IPS-NIHi7 (cell line): ENCODE data around the gene SCUBE2.

ENCODE experiments used
- DNase-seq: peaks from one replicate; pipeline ENCODE4 v3.0.0; 2012; ENCODE audit warnings: mixed read lengths; ENCODE audit errors: extremely low spot score

The SCUBE2 gene

GRCh38 chr11:9075556-9075955, 15.8 kb downstream of the SCUBE2 start:
- no peak for DNase-seq

DNA sequence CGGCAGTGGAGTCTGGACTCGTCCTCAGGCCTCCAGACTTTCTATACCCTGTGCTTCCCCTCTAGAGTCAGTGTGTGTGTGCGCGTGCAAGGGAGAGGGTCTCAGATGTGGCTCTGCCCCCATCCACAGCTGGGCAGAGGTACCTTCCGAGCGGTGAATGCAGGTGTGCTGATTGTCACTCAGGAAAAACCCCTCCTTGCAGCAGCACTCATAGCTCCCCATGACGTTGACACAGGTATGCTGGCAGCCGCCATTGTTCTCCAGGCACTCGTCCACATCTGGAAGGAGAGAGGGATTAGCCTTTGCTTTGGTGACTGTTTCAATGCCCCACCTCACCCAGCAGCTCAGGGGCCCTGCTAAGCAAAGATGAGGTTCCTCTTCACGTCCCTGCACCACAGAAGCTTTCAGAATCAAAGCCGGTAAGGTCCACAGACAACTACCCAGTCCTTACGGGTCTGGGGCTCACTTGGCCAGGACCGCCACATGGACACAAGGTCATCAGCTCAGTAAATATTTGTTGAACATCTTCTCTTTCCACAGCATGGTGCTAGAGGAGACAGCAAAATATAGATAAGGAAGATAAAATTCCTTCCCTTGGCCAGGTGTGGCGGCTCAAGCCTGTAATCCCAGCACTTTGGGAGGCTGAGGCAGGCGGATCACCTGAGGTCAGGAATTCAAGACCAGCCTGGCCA, 16.9 kb downstream of the SCUBE2 start:
- DNase-seq = no peak

DNA sequence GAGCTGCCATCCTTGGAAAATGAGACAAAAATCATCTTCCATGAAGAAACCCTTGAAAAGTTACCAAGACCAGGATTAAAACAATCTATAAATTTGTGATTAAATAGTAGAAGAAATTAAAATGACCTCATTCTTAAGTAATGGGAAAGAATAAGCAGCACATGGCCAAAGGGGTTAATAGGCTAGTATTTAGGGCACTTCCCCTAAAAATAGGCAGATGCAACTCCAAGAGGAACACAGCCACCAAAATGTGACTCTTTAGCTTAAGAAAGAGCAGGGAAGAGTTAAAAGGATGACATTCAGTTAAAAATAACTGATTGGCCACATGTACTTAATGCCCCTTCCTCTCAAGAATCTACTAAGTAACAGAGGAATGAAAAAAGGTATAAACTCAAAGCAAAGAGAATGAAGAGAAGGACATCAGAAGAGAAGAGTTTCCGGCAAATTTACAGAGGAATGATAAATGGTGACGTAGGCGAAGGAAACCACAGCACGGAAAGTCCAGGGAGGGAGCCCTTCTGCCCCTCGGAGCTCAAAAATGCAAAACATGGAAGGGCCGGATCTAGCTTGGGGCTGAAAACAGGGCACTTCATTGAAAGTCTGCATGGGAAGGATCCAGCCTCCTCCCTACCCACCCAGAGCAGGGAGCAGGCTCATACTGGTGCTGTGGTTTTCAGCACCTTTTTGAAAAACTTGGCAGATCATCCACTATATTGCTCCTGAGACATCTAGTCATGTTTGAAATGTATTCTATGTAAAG, 17.8 kb downstream of the SCUBE2 start:
- DNase-seq = no peak

- no peak for DNase-seq
Observed at GRCh38 chr11:9072626-9073176, 18.7 kb downstream of the SCUBE2 start.

DNA sequence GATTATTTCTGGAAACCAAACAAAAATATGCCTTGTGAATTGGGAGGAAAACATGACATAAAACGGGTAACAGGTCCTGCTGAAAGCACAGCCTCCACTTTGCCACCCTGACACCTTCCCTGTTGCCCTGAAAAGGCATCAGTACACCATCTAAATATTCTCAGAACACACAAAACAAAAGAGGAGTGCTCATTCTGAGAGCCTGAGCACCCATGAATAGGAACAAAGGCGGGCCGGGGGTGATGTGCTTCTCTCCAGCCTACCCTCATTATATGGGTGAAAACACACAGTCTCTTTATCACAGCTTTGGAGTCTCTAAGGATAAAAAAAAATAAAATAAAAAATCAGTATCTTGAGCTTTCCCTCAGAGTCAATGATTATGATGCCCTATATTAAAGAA, 19.7 kb downstream of the SCUBE2 start:
- DNase-seq = no peak

DNA sequence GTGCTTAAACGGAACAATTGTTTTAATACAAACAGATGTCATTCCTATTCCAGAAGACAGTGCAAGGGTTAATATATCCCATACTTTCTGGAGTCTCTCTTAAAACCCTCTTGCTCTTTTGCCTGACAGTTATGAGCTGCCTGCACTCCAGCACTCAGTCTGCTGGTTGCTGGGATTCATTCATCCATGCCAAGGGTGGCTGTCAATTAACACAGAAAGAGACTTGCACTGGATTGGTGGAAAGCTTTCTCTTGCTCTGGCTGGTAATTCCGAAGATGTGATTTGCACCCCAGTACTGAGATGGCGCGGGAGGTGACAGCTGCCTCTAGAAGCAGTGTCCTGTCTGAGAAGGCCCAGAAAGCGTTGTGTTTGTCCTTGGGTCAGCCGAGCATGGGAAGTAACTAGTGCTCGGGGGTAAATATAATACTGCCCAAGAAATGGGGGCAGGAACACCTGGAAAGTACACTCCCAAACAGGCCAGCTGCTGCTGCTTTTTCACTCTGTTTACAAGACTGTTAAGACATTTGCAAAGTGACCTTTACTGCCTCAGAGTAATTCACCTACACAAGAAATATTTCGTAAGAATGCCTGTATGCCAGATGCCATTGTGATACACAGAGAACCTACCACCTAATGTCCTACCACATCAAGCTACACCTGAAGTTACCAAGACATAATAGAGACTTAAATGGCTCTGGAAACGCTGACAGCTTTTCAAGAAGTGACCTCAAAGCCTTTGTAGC, 20.5 kb downstream of the SCUBE2 start:
- DNase-seq = no peak

DNA sequence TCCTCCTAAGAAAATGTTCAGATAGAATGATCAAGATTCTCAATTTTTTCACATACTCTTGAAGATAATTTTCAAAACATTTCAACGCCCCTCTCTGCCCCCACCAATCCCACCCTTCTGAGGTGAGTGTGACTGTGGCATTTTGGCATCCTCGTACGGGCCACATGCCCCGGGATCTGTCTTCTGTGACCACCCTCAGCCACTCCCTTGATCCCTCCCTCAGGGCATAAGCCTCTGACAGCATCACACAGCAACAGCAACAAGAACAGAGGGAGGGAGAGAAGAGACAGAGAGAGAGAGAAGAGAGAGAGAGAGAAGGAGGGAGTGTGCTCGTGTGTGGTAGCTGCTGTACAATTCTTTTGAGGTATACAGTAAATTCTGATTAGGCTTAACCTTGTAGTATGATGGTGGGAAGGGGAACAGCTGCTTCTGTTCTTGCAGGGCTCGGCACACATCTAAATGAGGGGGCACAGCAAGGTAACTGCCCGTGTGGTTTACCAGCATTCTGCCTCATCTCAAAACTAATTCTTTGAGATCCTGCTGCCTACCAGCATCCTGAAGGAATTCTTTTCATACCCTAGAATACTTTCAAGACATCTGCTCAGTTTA, 21.4 kb downstream of the SCUBE2 start:
- DNase-seq = no peak

GRCh38 chr11:9069256-9069655, 22.1 kb downstream of the SCUBE2 start:
- DNase-seq = no peak

DNA sequence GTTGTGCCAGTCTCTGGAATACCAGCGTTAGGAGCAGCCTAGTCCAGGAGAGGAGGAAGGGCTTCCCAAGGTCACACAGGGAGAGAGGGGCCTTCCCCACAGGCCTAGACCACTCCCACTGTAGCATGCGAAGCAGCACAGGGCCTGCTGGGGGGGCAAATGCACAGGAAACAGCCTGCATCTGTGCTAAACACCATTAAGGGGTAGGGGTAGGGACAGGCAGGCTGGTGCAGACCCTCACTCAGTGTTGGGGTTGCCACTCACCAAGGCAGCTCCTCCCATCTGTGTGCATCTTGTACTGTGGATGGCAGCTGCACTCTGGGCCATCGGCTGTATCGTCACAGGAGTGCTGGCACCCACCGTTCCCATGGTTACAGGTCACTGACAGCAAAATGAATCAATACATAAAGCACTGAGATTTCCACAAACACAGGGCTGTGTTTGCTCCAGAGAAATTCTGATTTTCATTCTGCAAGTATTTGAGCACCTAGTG, 24.9 kb downstream of the SCUBE2 start:
- no peak for DNase-seq

- DNase-seq = no peak
Observed at GRCh38 chr11:9065607-9066432, 25.6 kb downstream of the SCUBE2 start.

DNA sequence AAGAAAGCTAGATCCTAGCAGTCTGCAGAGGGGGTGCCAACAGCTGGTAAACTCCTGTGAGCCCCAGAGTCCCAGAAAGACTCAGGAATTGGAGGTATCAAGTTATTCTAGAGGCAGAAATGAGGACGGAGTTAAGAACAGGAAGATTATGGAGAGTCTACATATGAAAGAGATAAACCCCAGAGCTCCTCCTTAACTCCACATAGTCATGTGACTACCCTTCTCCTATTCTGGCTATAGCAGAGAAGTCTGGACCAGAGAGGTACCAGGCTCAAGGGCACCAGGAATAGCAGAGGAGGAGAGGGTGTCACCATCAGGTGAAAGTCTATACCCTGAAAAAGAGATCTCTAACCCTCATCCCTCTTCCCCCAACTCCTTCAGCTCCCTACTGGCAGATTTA, 29.6 kb downstream of the SCUBE2 start:
- no peak for DNase-seq

- peak; percentile 79 for DNase-seq
Observed at GRCh38 chr11:9060700-9061111, 30.7 kb downstream of the SCUBE2 start.

GRCh38 chr11:9059406-9059805, 32.0 kb downstream of the SCUBE2 start:
- DNase-seq = no peak

- peak; percentile 45 for DNase-seq
Observed at GRCh38 chr11:9057888-9058287, 33.5 kb downstream of the SCUBE2 start.

DNA sequence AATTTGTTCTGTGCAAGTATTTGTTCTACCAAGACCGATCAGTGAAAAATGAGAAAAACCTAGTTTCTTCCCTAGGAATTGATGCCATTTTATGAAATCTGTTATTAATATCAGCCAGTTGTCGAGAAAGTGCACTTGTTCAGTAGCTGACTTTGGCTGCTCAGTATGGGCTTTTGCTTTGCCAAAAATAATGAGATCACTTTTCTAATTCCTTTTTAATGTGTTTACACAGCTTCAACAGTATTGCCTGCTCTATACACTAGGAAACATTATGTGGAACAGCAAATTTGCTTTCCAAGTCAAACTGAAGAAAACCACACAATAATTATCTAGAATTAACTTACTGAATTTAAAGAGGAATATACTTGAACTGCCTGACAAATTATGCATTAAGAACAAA, 34.4 kb downstream of the SCUBE2 start:
- DNase-seq = no peak

- DNase-seq = no peak
Observed at GRCh38 chr11:9056467-9056866, 34.9 kb downstream of the SCUBE2 start.

- DNase-seq = no peak
Observed at GRCh38 chr11:9053316-9054035, 37.9 kb downstream of the SCUBE2 start.

DNA sequence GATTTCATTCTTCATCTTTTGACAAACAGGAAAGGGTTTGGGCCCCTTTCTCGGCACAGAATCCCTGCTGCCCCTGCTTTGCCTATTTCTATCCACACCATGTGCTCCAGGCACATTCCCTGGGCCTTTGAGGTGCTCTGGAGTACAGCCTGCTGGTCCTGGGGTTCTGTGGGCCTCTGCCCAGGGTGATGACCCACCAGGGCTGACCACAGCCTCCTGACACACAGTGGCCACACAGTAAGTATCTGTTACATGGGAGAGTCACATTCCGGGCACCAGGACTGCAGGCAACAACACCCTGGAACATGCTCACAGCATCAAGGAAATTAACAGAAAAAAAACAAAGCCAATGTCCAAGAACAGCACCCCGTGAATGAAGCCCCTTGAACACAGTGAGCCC, 39.1 kb downstream of the SCUBE2 start:
- DNase-seq = no peak

GRCh38 chr11:9049959-9050358, 41.4 kb downstream of the SCUBE2 start:
- DNase-seq = no peak

DNA sequence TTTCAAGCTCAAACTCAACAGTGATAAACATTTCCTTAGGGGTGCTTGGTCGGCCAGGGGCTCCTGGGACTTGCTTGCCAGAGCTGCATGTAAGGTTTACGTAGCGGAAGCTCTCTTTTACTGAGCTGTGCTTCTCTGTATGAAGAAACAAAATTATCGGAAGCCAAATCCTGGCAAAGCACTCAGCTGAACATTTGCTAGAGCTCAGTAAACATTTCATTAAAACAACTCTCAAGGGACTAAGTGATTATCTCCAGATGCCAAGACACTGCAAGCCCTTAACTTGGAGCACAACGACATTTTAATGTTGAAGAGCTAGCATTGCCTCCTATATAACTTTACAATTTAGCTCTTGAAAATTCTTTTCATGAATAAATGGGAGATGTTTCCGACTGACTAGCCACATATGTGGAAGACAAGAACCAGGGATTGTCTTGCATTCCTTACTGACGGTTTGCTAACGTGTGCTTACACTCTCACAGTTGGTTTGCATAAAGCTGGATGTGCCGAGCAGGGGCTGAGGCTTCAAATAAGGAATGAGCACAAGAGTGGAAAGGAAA, 43.4 kb downstream of the SCUBE2 start:
- DNase-seq = no peak
